Muscle of leg (tissue), 11 donors: ENCODE measurements around the gene ZNF423. TPM values are rescaled to one million over a fixed set of nuclear protein-coding genes. Genes with fewer than 3 reads are reported as not detected.
A peak's percentile ranks its signal among the peaks of the same experiment; 100 is the strongest.

Experiments
- DNase-seq: peaks from one replicate; pipeline ENCODE4 v3.0.0; 2013
- H3K27ac ChIP-seq: one replicate; pipeline ENCODE4 v1.5.1; 2013; ENCODE audit warnings: mild to moderate bottlenecking, low read length, control low read depth
- H3K27me3 ChIP-seq: one replicate; pipeline ENCODE4 v1.6.1; 2013; ENCODE audit warnings: low read length; ENCODE audit not compliant: control insufficient read depth, insufficient read depth
- H3K36me3 ChIP-seq: one replicate; pipeline ENCODE4 v1.6.1; 2013; ENCODE audit warnings: low read length; ENCODE audit not compliant: control insufficient read depth, insufficient read depth
- H3K4me1 ChIP-seq: one replicate; pipeline ENCODE4 v1.6.1; 2013; ENCODE audit warnings: low read length; ENCODE audit not compliant: control insufficient read depth, insufficient read depth
- H3K4me3 ChIP-seq: one replicate; pipeline ENCODE4 v1.5.1; 2013; ENCODE audit warnings: low read length, control low read depth
- H3K9me3 ChIP-seq: replicated peaks from 2 replicates; pipeline ENCODE4 v1.6.1; 2013; ENCODE audit warnings: low read depth, low read length; ENCODE audit not compliant: control insufficient read depth
- WGBS: methylation state at CpG from one replicate; pipeline ENCODE4 v1.1.5; 2013; ENCODE audit warnings: missing lambda C conversion rate; ENCODE audit not compliant: insufficient coverage; 5-methylcytosine and 5-hydroxymethylcytosine counted together
- polyA plus RNA-seq, 8 donors: library from polyadenylated mRNA; unstranded; fragments of 120-200 nt; gene quantifications; one replicate each; pipeline versions ENCODE4 v1.2.1 to v1.2.3, GENCODE V29; 2013; ENCODE audit warnings: inconsistent platforms in 1 of 8, low replicate concordance in 1 of 8; ENCODE audit not compliant: insufficient read length in 8 of 8, insufficient read depth in 1 of 8
- total RNA-seq: library from RNA; stranded (reverse); fragments of 120-200 nt; gene quantifications from one replicate; pipeline ENCODE4 v1.2.4, GENCODE V29; 2013

Gene ZNF423
- total and polyA plus RNA-seq, 9 donors = 15.8 to 30.0 (median 25.5) TPM

DNA sequence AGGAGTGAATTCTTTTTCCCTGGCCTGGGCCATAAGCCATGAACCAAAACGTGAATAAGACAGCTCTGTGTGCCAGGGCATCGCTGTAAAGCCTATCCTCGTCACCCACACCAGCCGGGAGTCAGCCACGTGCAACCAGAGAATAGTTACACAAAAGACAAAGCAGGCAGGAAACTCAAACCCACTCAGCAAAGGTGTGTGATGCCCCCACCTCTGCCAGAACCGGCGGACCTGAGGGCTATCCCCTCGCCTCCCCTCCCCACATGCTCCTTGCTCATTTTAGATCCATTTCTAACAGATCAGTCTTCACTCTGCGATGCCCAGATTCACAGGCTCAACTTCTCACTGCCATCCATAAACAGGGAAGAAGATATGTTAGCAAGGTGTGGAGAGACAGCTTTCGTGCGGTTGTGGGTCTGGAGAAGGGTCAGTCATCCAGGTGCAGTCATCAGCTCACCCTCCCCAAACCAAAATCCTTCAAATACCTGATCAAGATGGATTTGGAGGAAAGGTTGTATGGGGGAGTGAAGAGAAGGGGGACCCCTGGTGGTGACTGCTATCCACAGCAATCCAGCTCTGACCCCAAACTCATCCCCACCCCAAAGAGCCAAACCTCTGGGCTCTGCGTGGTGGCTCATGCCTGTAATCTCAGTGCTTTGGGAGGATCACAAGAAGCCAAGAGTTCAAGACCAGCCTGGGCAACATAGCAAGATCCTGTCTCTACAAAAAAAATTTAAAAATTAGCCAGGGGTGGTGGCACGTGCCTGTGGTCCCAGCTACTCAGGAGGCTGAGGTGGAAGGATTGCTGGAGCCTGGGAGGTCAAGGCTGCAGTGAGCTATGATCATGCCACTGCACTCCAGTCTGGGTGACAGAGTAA is 263.1 kb downstream of the ZNF423 start:
- Histone ChIP-seq H3K4me3 (no peak overlapping the region), H3K27me3 (no peaks in the 10 kb centered on the region), H3K9me3 (no peaks in the 10 kb centered on the region), H3K4me1 (peaks cover 66% of the 10 kb centered on the region), H3K27ac (no peak overlapping the region), H3K36me3 (no peaks in the 10 kb centered on the region)
- peak; percentile 54 for DNase-seq
- WGBS = 53% methylated on average over 5 of the region's 13 CpGs

DNA sequence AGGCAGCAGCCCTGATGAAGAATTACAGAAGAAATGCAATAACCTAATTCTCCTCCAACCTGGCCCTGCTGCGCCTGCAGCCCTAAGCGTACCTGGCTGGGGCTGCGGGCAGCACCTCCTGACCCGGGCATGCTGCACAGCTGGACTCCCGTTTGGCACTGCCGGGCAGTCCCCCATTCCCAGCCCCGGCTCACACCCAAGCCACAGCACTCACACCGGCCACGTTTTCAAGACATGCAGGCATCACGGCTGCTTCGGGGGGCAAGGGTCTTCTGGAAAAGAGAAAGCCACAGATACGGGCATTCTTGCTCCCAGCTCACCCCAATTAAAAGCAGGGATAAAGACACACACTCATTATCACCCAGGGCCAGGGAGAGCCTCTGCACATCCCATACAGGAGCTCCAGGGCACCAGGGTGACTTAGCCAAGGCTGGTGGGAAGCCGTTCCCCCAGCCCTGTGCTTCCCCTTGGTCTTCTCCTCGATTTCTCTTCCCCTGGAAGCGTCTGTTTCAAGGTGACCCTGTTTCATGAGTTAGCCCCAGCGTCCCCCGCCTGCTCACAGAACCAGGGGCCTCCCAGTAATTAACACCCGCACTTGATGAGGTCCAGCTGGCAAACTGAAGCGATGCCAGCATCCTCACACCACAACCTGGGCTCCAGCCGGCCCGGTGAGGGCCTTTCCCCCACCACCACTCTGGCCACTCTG is 265.6 kb downstream of the ZNF423 start:
- WGBS = 81% methylated on average over 14 of the region's 21 CpGs
- no peak overlapping the region for H3K4me3 ChIP-seq
- no peaks in the 10 kb centered on the region for H3K9me3 ChIP-seq
- H3K27me3 ChIP-seq = peaks cover 2% of the 10 kb centered on the region
- peaks cover 65% of the 10 kb centered on the region for H3K4me1 ChIP-seq
- no peak for DNase-seq
- no peak overlapping the region for H3K27ac ChIP-seq
- no peaks in the 10 kb centered on the region for H3K36me3 ChIP-seq

DNA sequence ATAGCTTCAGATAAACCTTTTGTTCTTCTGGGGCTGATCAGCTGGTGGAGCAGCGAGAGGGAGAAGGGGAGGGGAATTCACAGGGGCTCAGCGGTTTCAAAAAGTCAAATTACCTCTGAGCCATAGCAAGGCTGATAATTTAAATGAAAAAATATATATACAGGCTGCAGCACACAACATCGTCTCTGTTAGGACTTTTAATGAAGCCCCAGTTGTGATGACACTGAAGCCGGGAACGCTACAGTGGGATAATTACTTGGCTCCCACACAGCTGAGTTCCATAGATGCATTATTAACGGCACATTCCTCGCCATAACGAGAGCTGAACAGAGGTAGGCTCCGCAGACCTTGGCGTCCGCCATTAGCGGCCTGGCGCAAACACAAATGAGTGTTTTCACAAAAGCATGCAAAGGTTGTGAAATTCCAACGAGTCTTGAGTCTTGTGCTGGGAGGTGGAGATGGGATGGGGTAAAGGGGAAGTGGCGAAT is 266.3 kb downstream of the ZNF423 start:
- Histone ChIP-seq H3K27ac (no peak overlapping the region), H3K4me1 (peaks cover 60% of the 10 kb centered on the region), H3K36me3 (no peaks in the 10 kb centered on the region), H3K27me3 (peaks cover 2% of the 10 kb centered on the region), H3K4me3 (no peak overlapping the region), H3K9me3 (no peaks in the 10 kb centered on the region)
- WGBS = 76% methylated on average over 10 of the region's 15 CpGs
- DNase-seq = no peak

DNA sequence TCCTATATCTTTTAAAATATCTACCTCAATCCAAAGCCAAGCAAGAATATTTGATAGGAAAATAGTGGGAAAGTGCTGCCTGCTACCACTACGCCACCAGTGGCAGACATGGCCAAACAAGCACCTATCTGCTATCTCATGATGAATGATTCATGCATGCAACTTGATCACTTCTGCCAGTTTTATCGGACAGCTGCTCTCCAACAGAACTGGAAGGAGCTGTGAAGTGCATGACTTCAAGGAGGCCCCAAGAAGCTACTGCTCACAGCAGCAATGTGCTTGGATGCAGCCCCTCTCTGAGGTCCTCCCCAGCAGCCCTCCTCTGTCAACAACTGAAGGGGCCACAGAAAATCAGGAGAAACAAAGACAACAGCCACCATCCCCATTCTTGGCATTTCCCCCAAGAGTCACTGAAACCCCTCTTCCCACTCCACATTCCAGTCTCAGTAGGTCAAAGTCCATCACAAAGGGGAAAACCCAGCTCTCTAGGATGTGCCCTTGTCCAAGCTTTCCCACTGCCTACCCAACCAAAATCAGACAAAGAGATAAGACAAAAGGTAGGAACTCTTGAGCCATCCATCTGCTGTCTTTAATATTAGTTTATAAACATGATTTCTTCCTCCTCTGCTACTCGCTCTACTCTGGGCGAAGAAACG is 267.1 kb downstream of the ZNF423 start:
- Histone ChIP-seq H3K27ac (no peak overlapping the region), H3K9me3 (no peaks in the 10 kb centered on the region), H3K36me3 (no peaks in the 10 kb centered on the region), H3K27me3 (peaks cover 2% of the 10 kb centered on the region), H3K4me1 (peaks cover 53% of the 10 kb centered on the region), H3K4me3 (no peak overlapping the region)
- WGBS = 29% methylated on average over 1 of the region's 5 CpGs
- DNase-seq = peak; percentile 56

DNA sequence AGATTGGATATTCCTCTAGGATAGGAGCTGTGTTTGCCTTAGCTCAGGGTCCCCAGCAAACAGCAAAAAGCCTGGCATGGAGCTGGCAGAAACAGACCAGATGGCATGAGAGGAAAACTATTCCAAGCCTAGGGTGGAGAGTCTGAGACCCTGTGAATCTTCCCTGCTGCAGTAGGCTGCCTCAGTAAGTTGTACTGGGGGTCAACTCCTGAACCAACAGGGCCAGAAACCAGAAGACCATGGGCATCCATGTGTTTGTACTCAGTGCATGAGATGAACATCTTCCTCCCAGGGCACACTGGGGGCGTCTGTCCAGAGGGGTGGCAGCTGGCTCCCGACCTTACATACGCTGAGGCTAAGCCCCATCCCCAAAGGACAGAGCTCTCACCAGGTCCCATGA is 267.9 kb downstream of the ZNF423 start:
- Histone ChIP-seq H3K9me3 (no peaks in the 10 kb centered on the region), H3K4me1 (peaks cover 47% of the 10 kb centered on the region), H3K4me3 (no peak overlapping the region), H3K27ac (no peak overlapping the region), H3K36me3 (no peaks in the 10 kb centered on the region), H3K27me3 (peaks cover 2% of the 10 kb centered on the region)
- DNase-seq = no peak
- 83% methylated on average over 3 of the region's 3 CpGs for WGBS

DNA sequence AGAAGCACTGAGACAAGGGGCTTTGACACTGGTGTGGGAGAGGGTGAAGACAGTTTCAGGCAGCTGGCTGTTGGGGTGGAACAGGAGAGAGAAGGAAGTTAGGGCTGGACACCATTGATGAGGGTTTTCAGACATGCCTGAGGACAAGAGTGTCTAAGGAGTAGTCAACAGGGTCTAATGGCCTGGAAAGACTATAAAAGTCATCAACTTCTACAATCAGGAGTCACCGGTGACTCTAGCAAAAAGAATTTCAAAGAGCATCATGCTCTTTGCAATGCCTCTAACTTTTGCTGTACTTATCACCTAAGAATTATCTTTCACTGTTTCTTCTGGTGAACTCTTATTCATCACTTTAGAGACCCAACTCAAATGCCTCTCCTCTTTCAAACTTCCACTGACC is 268.4 kb downstream of the ZNF423 start:
- H3K4me3 ChIP-seq = no peak overlapping the region
- H3K4me1 ChIP-seq = peaks cover 44% of the 10 kb centered on the region
- H3K27ac ChIP-seq = peak overlapping the region; percentile 38
- no peak for DNase-seq
- no peaks in the 10 kb centered on the region for H3K36me3 ChIP-seq
- H3K9me3 ChIP-seq = no peaks in the 10 kb centered on the region
- WGBS = 100% methylated on average over 1 of the region's 1 CpG
- H3K27me3 ChIP-seq = peaks cover 2% of the 10 kb centered on the region

DNA sequence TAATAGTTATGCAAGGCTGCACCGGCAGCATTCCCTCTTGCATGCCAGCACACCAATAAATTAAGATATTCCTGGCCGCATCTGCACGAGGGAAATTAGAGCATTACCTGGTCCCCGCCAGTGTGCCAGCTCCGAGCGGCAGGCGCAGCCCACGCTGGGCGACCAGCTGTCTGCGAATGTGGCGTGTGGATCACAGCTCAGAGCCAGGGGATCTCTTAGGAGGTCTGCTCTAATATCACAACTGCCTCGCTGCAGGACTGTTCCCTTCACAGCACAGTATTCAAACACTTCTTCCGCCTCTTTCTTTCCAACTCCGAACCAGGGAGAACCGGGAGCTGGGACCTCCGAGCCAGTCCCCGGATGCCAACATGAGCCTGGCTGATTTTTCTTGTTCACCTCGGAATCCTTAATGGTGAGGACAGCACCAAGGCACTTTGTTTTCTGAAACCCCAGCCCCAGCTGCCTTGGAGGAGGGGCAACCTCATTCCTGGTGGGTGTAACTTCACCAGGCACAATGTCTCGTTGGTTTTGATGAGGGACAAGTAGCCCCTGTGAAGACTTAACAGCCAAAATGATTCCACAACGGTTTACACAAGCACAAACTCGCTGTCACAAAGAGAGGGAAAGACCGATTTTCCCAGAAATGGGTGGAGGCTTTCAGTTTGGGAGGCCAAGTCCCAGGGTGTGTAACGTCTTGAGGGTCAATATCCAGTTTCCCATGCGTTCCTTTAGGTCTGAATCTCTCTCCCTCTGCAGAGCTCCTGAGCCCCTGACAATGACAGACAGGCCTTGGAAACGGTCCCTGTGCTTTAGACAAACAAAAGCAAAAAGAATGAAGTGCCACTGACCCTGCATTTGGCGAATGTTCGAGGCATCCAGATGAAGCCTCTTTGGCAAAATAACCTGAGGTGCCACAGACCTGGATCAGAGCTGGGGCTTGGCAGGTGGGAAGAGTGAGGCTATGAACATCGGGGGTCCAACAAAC is 269.2 kb downstream of the ZNF423 start:
- no peak overlapping the region for H3K4me3 ChIP-seq

DNA sequence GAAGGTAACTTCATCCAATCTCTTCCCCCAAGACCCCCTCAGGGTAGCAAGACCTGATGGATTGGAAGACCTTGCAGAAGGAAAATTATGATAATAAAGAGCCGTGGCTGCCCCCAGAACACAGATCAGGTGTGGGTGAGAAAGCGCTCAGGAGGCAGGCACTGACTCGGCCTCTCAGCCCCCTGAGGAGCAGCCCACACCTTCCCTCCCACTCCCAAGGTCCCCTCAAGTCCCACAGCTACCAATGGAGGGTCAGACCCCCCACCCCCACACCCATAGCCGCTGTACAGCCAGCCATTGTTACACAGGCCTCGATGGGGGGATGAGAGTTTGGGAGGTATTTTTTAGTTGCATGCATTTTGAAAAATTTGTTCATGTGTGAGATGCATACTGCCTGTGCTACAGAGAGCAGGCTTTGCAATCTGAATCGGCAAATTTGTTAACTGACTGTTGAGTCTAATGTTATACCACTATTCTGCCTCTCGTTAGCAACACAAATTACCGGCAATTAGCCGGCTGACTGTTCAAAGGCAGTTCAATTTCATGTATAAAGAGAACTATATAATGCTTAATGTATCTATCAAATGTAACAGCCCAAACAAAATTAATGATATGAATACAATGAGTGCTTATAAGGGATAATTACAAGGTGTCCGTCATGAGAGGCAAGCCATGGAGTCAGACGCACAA is 270.6 kb downstream of the ZNF423 start:
- Histone ChIP-seq H3K27me3 (peaks cover 2% of the 10 kb centered on the region), H3K9me3 (no peaks in the 10 kb centered on the region), H3K27ac (no peak overlapping the region), H3K36me3 (no peaks in the 10 kb centered on the region), H3K4me3 (no peak overlapping the region), H3K4me1 (peaks cover 44% of the 10 kb centered on the region)
- no peak for DNase-seq
- 71% methylated on average over 3 of the region's 11 CpGs for WGBS

More for the DNA sequence above, 269.2 kb downstream of the ZNF423 start:
- 75% methylated on average over 21 of the region's 28 CpGs for WGBS
- H3K36me3 ChIP-seq = no peaks in the 10 kb centered on the region
- no peaks in the 10 kb centered on the region for H3K9me3 ChIP-seq
- peaks cover 41% of the 10 kb centered on the region for H3K4me1 ChIP-seq
- H3K27me3 ChIP-seq = peaks cover 2% of the 10 kb centered on the region
- DNase-seq = peak; percentile 52
- peak overlapping the region; percentile 74 for H3K27ac ChIP-seq

DNA sequence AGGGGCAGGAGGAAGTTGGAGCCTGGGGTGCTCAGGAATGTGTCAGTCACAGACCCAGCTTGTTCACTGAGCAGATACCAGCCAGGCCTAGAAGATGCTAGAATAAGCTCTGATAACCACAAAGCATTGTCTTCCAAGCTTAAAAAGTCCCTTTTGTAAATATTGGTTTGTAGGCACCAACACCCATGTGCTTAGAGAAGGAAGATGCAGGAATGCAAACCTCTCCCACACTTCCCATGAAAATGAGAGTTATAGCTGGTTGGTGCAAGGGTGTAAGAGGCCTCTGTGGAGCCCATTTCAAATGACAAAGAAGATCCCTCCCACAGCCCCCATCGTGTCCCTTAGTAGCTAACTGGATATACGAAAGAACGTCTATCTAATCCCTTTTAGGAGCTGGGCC is 272.0 kb downstream of the ZNF423 start:
- DNase-seq = no peak
- WGBS = no CpG with 5 or more reads among the region's 3 CpGs
- H3K27me3 ChIP-seq = peaks cover 2% of the 10 kb centered on the region
- no peaks in the 10 kb centered on the region for H3K9me3 ChIP-seq
- no peak overlapping the region for H3K4me3 ChIP-seq
- no peak overlapping the region for H3K27ac ChIP-seq
- H3K36me3 ChIP-seq = no peaks in the 10 kb centered on the region
- H3K4me1 ChIP-seq = peaks cover 33% of the 10 kb centered on the region
